ENCODE measurements around the gene BLOC1S1.
A peak's percentile ranks its signal among the peaks of the same experiment; 100 is the strongest.

Gene BLOC1S1

GRCh38 chr12:55715833-55716581 lies at the start of gene BLOC1S1:
TSS of gene BLOC1S1 (plus strand) at chr12:55716046. CDS start at chr12:55716052, 6 bp downstream.
- peak; percentile 81 to 85 for DNase-seq (ENCODE audit: low read depth in 2 of 2)

GRCh38 chr12:55666508-55666907 lies 49.3 kb upstream of the BLOC1S1 start:
- no peak for DNase-seq (ENCODE audit: low read depth in 2 of 2)

GRCh38 chr12:55670276-55670675 lies 45.6 kb upstream of the BLOC1S1 start:
- DNase-seq (ENCODE audit: low read depth in 2 of 2), result no peak

- DNase-seq (ENCODE audit: low read depth in 2 of 2), result no peak
These were observed 44.1 kb upstream of the BLOC1S1 start for GRCh38 chr12:55671746-55672145.

- DNase-seq (ENCODE audit: low read depth in 2 of 2), result no peak
These were observed 42.2 kb upstream of the BLOC1S1 start for GRCh38 chr12:55673638-55674037.

GRCh38 chr12:55675666-55676065 lies 40.2 kb upstream of the BLOC1S1 start:
- DNase-seq (ENCODE audit: low read depth in 2 of 2), result no peak

GRCh38 chr12:55676707-55677106 lies 39.1 kb upstream of the BLOC1S1 start:
- DNase-seq (ENCODE audit: low read depth in 2 of 2), result no peak

- no peak for DNase-seq (ENCODE audit: low read depth in 2 of 2)
These were observed 36.2 kb upstream of the BLOC1S1 start for GRCh38 chr12:55679691-55680090.

- DNase-seq (ENCODE audit: low read depth in 2 of 2), result peak in 1 of 2 donors; percentile 9
These were observed 34.4 kb upstream of the BLOC1S1 start for GRCh38 chr12:55681142-55682077.

- DNase-seq (ENCODE audit: low read depth in 2 of 2), result no peak
These were observed 33.6 kb upstream of the BLOC1S1 start for GRCh38 chr12:55682087-55682796.

GRCh38 chr12:55683676-55684075 lies 32.2 kb upstream of the BLOC1S1 start:
- DNase-seq (ENCODE audit: low read depth in 2 of 2), result no peak

- no peak for DNase-seq (ENCODE audit: low read depth in 2 of 2)
These were observed 31.0 kb upstream of the BLOC1S1 start for GRCh38 chr12:55684761-55685370.

- DNase-seq (ENCODE audit: low read depth in 2 of 2), result no peak
These were observed 30.2 kb upstream of the BLOC1S1 start for GRCh38 chr12:55685671-55686070.

GRCh38 chr12:55686366-55687010 lies 29.4 kb upstream of the BLOC1S1 start:
- no peak for DNase-seq (ENCODE audit: low read depth in 2 of 2)

- DNase-seq (ENCODE audit: low read depth in 2 of 2), result peak; percentile 12 to 33
These were observed 28.1 kb upstream of the BLOC1S1 start for GRCh38 chr12:55687746-55688145.

GRCh38 chr12:55688716-55689655 lies 26.9 kb upstream of the BLOC1S1 start:
- DNase-seq (ENCODE audit: low read depth in 2 of 2), result no peak

- DNase-seq (ENCODE audit: low read depth in 2 of 2), result no peak
These were observed 23.1 kb upstream of the BLOC1S1 start for GRCh38 chr12:55692631-55693322.

- DNase-seq (ENCODE audit: low read depth in 2 of 2), result no peak
These were observed 22.3 kb upstream of the BLOC1S1 start for GRCh38 chr12:55693323-55694187.

- DNase-seq (ENCODE audit: low read depth in 2 of 2), result no peak
These were observed 21.7 kb upstream of the BLOC1S1 start for GRCh38 chr12:55694188-55694515.
